ENCODE measurements around the gene WWOX.

The WWOX gene

GRCh38 chr16:79097166-79097565, 997.7 kb downstream of the WWOX start:
- Histone ChIP-seq H3K9me3 (ENCODE audit: low read depth, low read length) (no peaks in the 10 kb centered on the region), H3K9ac (ENCODE audit: insufficient read length) (no peak overlapping the region), H3K27ac (no peak overlapping the region), H3K36me3 (ENCODE audit: insufficient read depth, low read length) (no peaks in the 10 kb centered on the region), H3K4me3 (no peak overlapping the region)
- TF ChIP-seq POLR2AphosphoS5 (IDR thresholded peaks at IDR 0.05; ENCODE audit: borderline replicate concordance, low read depth, low read length) (no peak), EZH2 (IDR thresholded peaks at IDR 0.05) (no peak), FOXP2 (optimal IDR thresholded peaks at IDR 0.05; ENCODE audit: control extremely low read depth, extremely low read length, insufficient read depth) (no peak)
- DNase-seq (ENCODE audit: low read depth, low spot score): no peak

- Histone ChIP-seq H3K4me3 (no peak overlapping the region), H3K9me3 (ENCODE audit: low read depth, low read length) (no peaks in the 10 kb centered on the region), H3K9ac (ENCODE audit: insufficient read length) (no peak overlapping the region), H3K27ac (no peak overlapping the region), H3K36me3 (ENCODE audit: insufficient read depth, low read length) (no peaks in the 10 kb centered on the region)
- TF ChIP-seq EZH2 (IDR thresholded peaks at IDR 0.05) (no peak), FOXP2 (optimal IDR thresholded peaks at IDR 0.05; ENCODE audit: control extremely low read depth, extremely low read length, insufficient read depth) (no peak), POLR2AphosphoS5 (IDR thresholded peaks at IDR 0.05; ENCODE audit: borderline replicate concordance, low read depth, low read length) (no peak)
- DNase-seq (ENCODE audit: low read depth, low spot score): no peak
Observed at GRCh38 chr16:79097771-79098170, 998.3 kb downstream of the WWOX start.

DNA sequence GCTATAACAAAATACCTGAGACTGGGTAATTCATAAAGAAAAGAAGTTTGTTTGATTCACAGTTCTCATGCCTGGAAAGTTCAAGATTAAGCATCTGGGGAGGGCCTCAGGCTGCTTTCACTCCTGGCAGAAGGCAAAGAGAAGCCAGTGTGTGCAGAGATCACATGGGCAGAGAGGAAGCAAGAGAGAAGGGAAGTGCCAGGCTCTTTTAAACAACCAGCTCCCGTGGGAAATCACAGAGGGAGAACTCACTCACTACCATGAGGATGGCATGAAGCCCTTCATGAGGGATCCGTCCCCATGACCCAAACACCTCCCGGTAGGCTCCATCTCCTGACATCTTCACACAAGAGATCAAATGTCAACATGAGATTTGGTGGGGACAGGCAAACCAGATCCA, 999.5 kb downstream of the WWOX start:
- no peak overlapping the region for H3K4me3 ChIP-seq
- no peak overlapping the region for H3K27ac ChIP-seq
- no peak for TF ChIP-seq FOXP2 (optimal IDR thresholded peaks at IDR 0.05; ENCODE audit: control extremely low read depth, extremely low read length, insufficient read depth)
- H3K36me3 ChIP-seq (ENCODE audit: insufficient read depth, low read length): no peaks in the 10 kb centered on the region
- no peak for DNase-seq (ENCODE audit: low read depth, low spot score)
- H3K9me3 ChIP-seq (ENCODE audit: low read depth, low read length): no peaks in the 10 kb centered on the region
- no peak overlapping the region for H3K9ac ChIP-seq (ENCODE audit: insufficient read length)

DNA sequence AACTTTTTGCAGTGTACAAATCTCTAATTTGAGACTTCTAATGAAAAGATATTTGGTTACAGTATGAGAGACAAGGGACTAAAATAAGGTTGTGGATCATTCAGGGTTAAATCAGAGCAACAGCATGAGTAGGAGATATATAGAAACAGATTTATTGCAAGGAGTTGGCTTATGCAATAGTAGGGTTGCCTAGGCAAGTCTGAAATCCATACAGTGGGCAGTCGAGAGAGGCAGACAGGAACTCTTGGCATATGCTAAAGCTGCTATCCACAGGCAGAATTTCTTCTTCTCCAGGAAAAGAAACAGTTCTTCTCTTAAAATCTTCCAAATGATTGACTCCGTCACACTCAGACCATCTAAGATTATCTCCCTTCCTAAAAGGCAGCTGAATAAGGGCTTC, 1000.3 kb downstream of the WWOX start:
- no peak overlapping the region for H3K4me3 ChIP-seq
- no peak for DNase-seq (ENCODE audit: low read depth, low spot score)
- H3K9me3 ChIP-seq (ENCODE audit: low read depth, low read length): no peaks in the 10 kb centered on the region
- no peak overlapping the region for H3K27ac ChIP-seq
- no peaks in the 10 kb centered on the region for H3K36me3 ChIP-seq (ENCODE audit: insufficient read depth, low read length)
- H3K9ac ChIP-seq (ENCODE audit: insufficient read length): no peak overlapping the region
- TF ChIP-seq EZH2 (IDR thresholded peaks at IDR 0.05): no peak
- no peak for TF ChIP-seq FOXP2 (optimal IDR thresholded peaks at IDR 0.05; ENCODE audit: control extremely low read depth, extremely low read length, insufficient read depth)
- TF ChIP-seq POLR2AphosphoS5 (IDR thresholded peaks at IDR 0.05; ENCODE audit: borderline replicate concordance, low read depth, low read length): no peak

DNA sequence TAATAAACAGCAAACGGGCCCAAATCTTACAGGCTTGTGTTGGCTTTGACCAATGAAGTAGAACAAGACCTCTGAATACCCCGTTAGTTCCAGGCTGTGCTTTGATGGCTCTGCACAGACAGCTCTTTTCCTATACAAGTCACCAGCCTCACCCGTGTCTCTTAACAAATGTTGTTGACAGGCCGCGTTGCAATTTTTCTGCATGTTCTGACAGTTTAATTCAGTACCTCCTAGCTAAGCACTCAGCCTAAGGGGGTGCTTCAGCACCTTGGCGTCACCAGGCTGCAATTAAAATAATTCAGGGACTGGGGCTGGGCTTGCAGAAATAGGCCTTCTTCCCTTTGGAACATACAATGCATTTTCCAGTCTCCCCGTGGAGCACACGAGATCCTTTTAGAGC, 1001.0 kb downstream of the WWOX start:
- Histone ChIP-seq H3K36me3 (ENCODE audit: insufficient read depth, low read length) (no peaks in the 10 kb centered on the region), H3K27ac (no peak overlapping the region), H3K9ac (ENCODE audit: insufficient read length) (no peak overlapping the region), H3K4me3 (no peak overlapping the region), H3K9me3 (ENCODE audit: low read depth, low read length) (no peaks in the 10 kb centered on the region)
- TF ChIP-seq EZH2 (IDR thresholded peaks at IDR 0.05): no peak
- no peak for TF ChIP-seq FOXP2 (optimal IDR thresholded peaks at IDR 0.05; ENCODE audit: control extremely low read depth, extremely low read length, insufficient read depth)
- no peak for TF ChIP-seq POLR2AphosphoS5 (IDR thresholded peaks at IDR 0.05; ENCODE audit: borderline replicate concordance, low read depth, low read length)
- DNase-seq (ENCODE audit: low read depth, low spot score): no peak

- TF ChIP-seq FOXP2 (optimal IDR thresholded peaks at IDR 0.05; ENCODE audit: control extremely low read depth, extremely low read length, insufficient read depth) (no peak), EZH2 (IDR thresholded peaks at IDR 0.05) (no peak), POLR2AphosphoS5 (IDR thresholded peaks at IDR 0.05; ENCODE audit: borderline replicate concordance, low read depth, low read length) (no peak)
- Histone ChIP-seq H3K9ac (ENCODE audit: insufficient read length) (no peak overlapping the region), H3K27ac (no peak overlapping the region), H3K4me3 (no peak overlapping the region), H3K36me3 (ENCODE audit: insufficient read depth, low read length) (no peaks in the 10 kb centered on the region), H3K9me3 (ENCODE audit: low read depth, low read length) (no peaks in the 10 kb centered on the region)
- no peak for DNase-seq (ENCODE audit: low read depth, low spot score)
Observed at GRCh38 chr16:79101491-79101890, 1002.0 kb downstream of the WWOX start.

- Histone ChIP-seq H3K36me3 (ENCODE audit: insufficient read depth, low read length) (no peaks in the 10 kb centered on the region), H3K9ac (ENCODE audit: insufficient read length) (no peak overlapping the region), H3K27ac (no peak overlapping the region), H3K9me3 (ENCODE audit: low read depth, low read length) (no peaks in the 10 kb centered on the region), H3K4me3 (no peak overlapping the region)
- no peak for TF ChIP-seq POLR2AphosphoS5 (IDR thresholded peaks at IDR 0.05; ENCODE audit: borderline replicate concordance, low read depth, low read length)
- TF ChIP-seq FOXP2 (optimal IDR thresholded peaks at IDR 0.05; ENCODE audit: control extremely low read depth, extremely low read length, insufficient read depth): no peak
- no peak for TF ChIP-seq EZH2 (IDR thresholded peaks at IDR 0.05)
- no peak for DNase-seq (ENCODE audit: low read depth, low spot score)
Observed at GRCh38 chr16:79104567-79104966, 1005.1 kb downstream of the WWOX start.

- H3K9ac ChIP-seq (ENCODE audit: insufficient read length): no peak overlapping the region
- TF ChIP-seq FOXP2 (optimal IDR thresholded peaks at IDR 0.05; ENCODE audit: control extremely low read depth, extremely low read length, insufficient read depth) (no peak), EZH2 (IDR thresholded peaks at IDR 0.05) (no peak), POLR2AphosphoS5 (IDR thresholded peaks at IDR 0.05; ENCODE audit: borderline replicate concordance, low read depth, low read length) (no peak)
Observed at GRCh38 chr16:79107301-79107700, 1007.8 kb downstream of the WWOX start.

DNA sequence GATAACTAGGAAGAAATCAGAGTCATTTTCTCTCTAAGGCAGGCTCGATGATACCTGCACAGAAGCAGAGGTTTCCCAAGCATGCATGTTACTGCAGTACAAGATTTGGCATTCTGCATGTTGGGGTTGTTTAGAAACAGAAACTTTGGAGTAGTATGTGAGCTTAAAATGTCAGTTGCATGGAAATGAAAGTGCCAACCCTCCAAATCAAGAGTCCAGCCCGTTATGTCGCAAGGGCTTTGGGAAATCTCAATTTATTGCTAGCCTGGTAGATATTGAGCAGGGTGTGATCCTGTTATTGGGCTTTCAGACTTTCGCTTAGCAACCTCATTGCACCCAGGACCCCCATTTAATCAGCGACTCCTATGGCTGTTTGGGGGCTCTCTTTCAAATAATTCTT, 1010.3 kb downstream of the WWOX start:
- no peak for TF ChIP-seq POLR2AphosphoS5 (IDR thresholded peaks at IDR 0.05; ENCODE audit: borderline replicate concordance, low read depth, low read length)
- no peak for TF ChIP-seq EZH2 (IDR thresholded peaks at IDR 0.05)
- no peak for TF ChIP-seq FOXP2 (optimal IDR thresholded peaks at IDR 0.05; ENCODE audit: control extremely low read depth, extremely low read length, insufficient read depth)

More at GRCh38 chr16:79107301-79107700, 1007.8 kb downstream of the WWOX start:
- no peak overlapping the region for H3K4me3 ChIP-seq
- H3K9me3 ChIP-seq (ENCODE audit: low read depth, low read length): no peaks in the 10 kb centered on the region
- H3K36me3 ChIP-seq (ENCODE audit: insufficient read depth, low read length): no peaks in the 10 kb centered on the region
- no peak overlapping the region for H3K27ac ChIP-seq
- DNase-seq (ENCODE audit: low read depth, low spot score): no peak

More for the DNA sequence above, 1010.3 kb downstream of the WWOX start:
- no peak for DNase-seq (ENCODE audit: low read depth, low spot score)
- no peak overlapping the region for H3K9ac ChIP-seq (ENCODE audit: insufficient read length)
- H3K4me3 ChIP-seq: no peak overlapping the region
- no peaks in the 10 kb centered on the region for H3K36me3 ChIP-seq (ENCODE audit: insufficient read depth, low read length)
- no peaks in the 10 kb centered on the region for H3K9me3 ChIP-seq (ENCODE audit: low read depth, low read length)
- H3K27ac ChIP-seq: no peak overlapping the region

Measured in SK-N-MC (cell line).